Measurements from ENCODE around the gene MACF1.

DNA sequence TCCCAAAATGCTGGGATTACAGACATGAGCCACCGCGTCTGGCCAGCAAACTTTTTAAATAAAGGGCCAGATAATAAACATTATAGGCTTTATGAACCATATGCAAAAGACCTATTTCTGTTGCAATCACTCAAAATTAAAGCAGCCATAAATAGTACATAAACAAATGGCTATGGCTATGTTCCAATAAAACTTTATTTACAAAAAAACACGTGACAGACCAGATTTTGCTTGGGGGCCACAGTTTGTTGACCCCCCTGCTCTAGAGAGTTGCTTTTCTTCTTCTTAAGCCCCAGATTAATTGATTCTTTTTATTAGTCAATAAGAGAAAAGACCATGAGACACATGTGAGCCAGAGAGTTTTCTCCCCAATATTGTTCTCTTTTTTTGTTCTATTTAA, 138.3 kb downstream of the MACF1 start:
- TF ChIP-seq, protein P1, sequence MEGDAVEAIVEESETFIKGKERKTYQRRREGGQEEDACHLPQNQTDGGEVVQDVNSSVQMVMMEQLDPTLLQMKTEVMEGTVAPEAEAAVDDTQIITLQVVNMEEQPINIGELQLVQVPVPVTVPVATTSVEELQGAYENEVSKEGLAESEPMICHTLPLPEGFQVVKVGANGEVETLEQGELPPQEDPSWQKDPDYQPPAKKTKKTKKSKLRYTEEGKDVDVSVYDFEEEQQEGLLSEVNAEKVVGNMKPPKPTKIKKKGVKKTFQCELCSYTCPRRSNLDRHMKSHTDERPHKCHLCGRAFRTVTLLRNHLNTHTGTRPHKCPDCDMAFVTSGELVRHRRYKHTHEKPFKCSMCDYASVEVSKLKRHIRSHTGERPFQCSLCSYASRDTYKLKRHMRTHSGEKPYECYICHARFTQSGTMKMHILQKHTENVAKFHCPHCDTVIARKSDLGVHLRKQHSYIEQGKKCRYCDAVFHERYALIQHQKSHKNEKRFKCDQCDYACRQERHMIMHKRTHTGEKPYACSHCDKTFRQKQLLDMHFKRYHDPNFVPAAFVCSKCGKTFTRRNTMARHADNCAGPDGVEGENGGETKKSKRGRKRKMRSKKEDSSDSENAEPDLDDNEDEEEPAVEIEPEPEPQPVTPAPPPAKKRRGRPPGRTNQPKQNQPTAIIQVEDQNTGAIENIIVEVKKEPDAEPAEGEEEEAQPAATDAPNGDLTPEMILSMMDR (IDR thresholded peaks at IDR 0.05) = no peak
- no peak for TF ChIP-seq POLR2A (IDR thresholded peaks at IDR 0.05)
